A549 (cell line): ENCODE measurements around the gene NKX6-1.

Experiments
- CTCF ChIP-seq: fragments of >200 bp; sonication (Bioruptor Twin); formaldehyde crosslinking; IDR thresholded peaks from 3 replicates; pipeline ENCODE4 v1.5.1; 2016
- EP300 ChIP-seq, 2 experiments: fragments of >200 bp; sonication (Bioruptor Twin); formaldehyde crosslinking; IDR thresholded peaks; 2 replicates in 1 of 2; 3 replicates in 1 of 2; pipeline ENCODE4 v1.6.1; 2016 to 2017
- FOXS1 ChIP-seq: fragments of 250-450 bp; sonication (Bioruptor Pico); IDR thresholded peaks from 2 replicates; pipeline ENCODE4 v1.5.0; 2020; ENCODE audit warnings: mild to moderate bottlenecking, moderate library complexity
- HES2 ChIP-seq: fragments of >200 bp; sonication (Bioruptor Twin); formaldehyde crosslinking; IDR thresholded peaks from 2 replicates; pipeline ENCODE4 v1.6.1; 2016
- JUNB ChIP-seq: fragments of >200 bp; sonication (Bioruptor Twin); formaldehyde crosslinking; IDR thresholded peaks from 2 replicates; pipeline ENCODE4 v1.6.1; 2016
- NPAS2 ChIP-seq: fragments of 250-450 bp; sonication (Bioruptor Pico); IDR thresholded peaks from 2 replicates; pipeline ENCODE4 v1.8.0; 2022; ENCODE audit warnings: mild to moderate bottlenecking, moderate library complexity, borderline replicate concordance
- POLR2A ChIP-seq: IDR thresholded peaks from 2 replicates; pipeline ENCODE4 v1.6.1; 2012; ENCODE audit warnings: mild to moderate bottlenecking, low read length
- ZFP36 ChIP-seq: fragments of 450-650 bp; IDR thresholded peaks from 2 replicates; pipeline ENCODE4 v1.6.1; 2014; ENCODE audit warnings: borderline replicate concordance; ENCODE audit not compliant: partially characterized antibody
- TF ChIP-seq, protein P1 (sequence below): IDR thresholded peaks from 2 replicates; pipeline ENCODE4 v1.6.1; 2012; ENCODE audit warnings: low read depth, borderline replicate concordance
- TF ChIP-seq, protein P2 (sequence below): fragments of 200-600 bp; sonication (generic); IDR thresholded peaks from 2 replicates; pipeline ENCODE4 v1.6.1; 2016; ENCODE audit warnings: antibody characterized with exemption, mild to moderate bottlenecking, moderate library complexity

GRCh38 chr4:84459783-84460182 is 39.3 kb downstream of the NKX6-1 start:
- no peak for TF ChIP-seq CTCF
- TF ChIP-seq NPAS2 (CRISPR knock-in tag): no peak
- TF ChIP-seq HES2: no peak
- no peak for TF ChIP-seq FOXS1 (CRISPR knock-in tag)
- TF ChIP-seq POLR2A: no peak
- TF ChIP-seq JUNB: no peak
- TF ChIP-seq, protein P1, sequence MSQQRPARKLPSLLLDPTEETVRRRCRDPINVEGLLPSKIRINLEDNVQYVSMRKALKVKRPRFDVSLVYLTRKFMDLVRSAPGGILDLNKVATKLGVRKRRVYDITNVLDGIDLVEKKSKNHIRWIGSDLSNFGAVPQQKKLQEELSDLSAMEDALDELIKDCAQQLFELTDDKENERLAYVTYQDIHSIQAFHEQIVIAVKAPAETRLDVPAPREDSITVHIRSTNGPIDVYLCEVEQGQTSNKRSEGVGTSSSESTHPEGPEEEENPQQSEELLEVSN: no peak
- TF ChIP-seq, protein P2, sequence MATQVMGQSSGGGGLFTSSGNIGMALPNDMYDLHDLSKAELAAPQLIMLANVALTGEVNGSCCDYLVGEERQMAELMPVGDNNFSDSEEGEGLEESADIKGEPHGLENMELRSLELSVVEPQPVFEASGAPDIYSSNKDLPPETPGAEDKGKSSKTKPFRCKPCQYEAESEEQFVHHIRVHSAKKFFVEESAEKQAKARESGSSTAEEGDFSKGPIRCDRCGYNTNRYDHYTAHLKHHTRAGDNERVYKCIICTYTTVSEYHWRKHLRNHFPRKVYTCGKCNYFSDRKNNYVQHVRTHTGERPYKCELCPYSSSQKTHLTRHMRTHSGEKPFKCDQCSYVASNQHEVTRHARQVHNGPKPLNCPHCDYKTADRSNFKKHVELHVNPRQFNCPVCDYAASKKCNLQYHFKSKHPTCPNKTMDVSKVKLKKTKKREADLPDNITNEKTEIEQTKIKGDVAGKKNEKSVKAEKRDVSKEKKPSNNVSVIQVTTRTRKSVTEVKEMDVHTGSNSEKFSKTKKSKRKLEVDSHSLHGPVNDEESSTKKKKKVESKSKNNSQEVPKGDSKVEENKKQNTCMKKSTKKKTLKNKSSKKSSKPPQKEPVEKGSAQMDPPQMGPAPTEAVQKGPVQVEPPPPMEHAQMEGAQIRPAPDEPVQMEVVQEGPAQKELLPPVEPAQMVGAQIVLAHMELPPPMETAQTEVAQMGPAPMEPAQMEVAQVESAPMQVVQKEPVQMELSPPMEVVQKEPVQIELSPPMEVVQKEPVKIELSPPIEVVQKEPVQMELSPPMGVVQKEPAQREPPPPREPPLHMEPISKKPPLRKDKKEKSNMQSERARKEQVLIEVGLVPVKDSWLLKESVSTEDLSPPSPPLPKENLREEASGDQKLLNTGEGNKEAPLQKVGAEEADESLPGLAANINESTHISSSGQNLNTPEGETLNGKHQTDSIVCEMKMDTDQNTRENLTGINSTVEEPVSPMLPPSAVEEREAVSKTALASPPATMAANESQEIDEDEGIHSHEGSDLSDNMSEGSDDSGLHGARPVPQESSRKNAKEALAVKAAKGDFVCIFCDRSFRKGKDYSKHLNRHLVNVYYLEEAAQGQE: no peak
- TF ChIP-seq EP300 (IDR thresholded peaks at IDR 0.05): no peak
- no peak for TF ChIP-seq ZFP36
